ENCODE results near the gene NPHP4.

DNA sequence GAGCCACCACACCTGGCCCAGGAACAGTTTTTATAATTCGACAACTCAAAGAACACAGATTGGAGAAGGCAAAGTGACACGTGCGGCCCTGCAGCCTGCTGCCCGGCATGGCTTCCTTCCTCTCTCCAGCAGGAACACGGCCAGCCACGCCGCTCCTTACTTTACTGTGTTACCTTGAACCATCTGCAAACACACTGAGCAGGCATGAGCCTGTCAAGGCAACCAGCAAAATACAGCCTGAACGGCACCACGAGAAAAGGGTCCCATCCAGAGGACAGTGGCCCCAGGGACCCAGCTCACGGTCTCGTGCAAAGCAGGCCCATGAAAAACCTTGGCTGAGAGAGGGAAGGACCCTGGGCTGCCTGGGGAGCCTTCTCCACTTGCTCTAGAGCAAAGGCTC is 38.8 kb downstream of the NPHP4 start:
- TF ChIP-seq, protein P1, sequence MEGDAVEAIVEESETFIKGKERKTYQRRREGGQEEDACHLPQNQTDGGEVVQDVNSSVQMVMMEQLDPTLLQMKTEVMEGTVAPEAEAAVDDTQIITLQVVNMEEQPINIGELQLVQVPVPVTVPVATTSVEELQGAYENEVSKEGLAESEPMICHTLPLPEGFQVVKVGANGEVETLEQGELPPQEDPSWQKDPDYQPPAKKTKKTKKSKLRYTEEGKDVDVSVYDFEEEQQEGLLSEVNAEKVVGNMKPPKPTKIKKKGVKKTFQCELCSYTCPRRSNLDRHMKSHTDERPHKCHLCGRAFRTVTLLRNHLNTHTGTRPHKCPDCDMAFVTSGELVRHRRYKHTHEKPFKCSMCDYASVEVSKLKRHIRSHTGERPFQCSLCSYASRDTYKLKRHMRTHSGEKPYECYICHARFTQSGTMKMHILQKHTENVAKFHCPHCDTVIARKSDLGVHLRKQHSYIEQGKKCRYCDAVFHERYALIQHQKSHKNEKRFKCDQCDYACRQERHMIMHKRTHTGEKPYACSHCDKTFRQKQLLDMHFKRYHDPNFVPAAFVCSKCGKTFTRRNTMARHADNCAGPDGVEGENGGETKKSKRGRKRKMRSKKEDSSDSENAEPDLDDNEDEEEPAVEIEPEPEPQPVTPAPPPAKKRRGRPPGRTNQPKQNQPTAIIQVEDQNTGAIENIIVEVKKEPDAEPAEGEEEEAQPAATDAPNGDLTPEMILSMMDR (IDR thresholded peaks at IDR 0.05) = no peak
- no peak for TF ChIP-seq POLR2A (IDR thresholded peaks at IDR 0.05)
